HG03064 (cell line): Measurements from ENCODE around the gene HHATL.

ENCODE experiments used
- ATAC-seq: cut with Tn5 transposase; IDR thresholded peaks from one replicate; pipeline ENCODE4 v1.9.1; 2021; ENCODE audit warnings: low read depth; ENCODE audit not compliant: unreplicated experiment

HHATL gene

GRCh38 chr3:42714171-42714852, 11.7 kb upstream of the HHATL start:
- ATAC-seq = no peak

- no peak for ATAC-seq
These were observed 11.1 kb upstream of the HHATL start for GRCh38 chr3:42713747-42714146.

GRCh38 chr3:42712688-42713372, 10.2 kb upstream of the HHATL start:
- no peak for ATAC-seq

GRCh38 chr3:42712344-42712648, 9.7 kb upstream of the HHATL start:
- no peak for ATAC-seq

GRCh38 chr3:42711491-42712343, 9.1 kb upstream of the HHATL start:
- ATAC-seq = no peak

GRCh38 chr3:42710323-42711021, 7.9 kb upstream of the HHATL start:
- ATAC-seq = no peak

GRCh38 chr3:42709621-42710020, 7.0 kb upstream of the HHATL start:
- no peak for ATAC-seq

- ATAC-seq = no peak
These were observed 6.1 kb upstream of the HHATL start for GRCh38 chr3:42708611-42709151.

GRCh38 chr3:42707620-42708355, 5.2 kb upstream of the HHATL start:
- no peak for ATAC-seq

- ATAC-seq = no peak
These were observed 4.4 kb upstream of the HHATL start for GRCh38 chr3:42706721-42707619.

- ATAC-seq = no peak
These were observed 3.5 kb upstream of the HHATL start for GRCh38 chr3:42705962-42706585.

- no peak for ATAC-seq
These were observed 2.6 kb upstream of the HHATL start for GRCh38 chr3:42705058-42705767.

- ATAC-seq = no peak
These were observed 1.7 kb upstream of the HHATL start for GRCh38 chr3:42704136-42704841.

- ATAC-seq = no peak
These were observed 1.1 kb upstream of the HHATL start for GRCh38 chr3:42703695-42704025.

GRCh38 chr3:42702982-42703694, 540 bp upstream of the HHATL start:
- no peak for ATAC-seq

GRCh38 chr3:42701371-42702065, 1.1 kb downstream of the HHATL start:
- ATAC-seq = no peak
